Measurements from ENCODE around the gene RAMP3. TPM values are rescaled to one million over a fixed set of nuclear protein-coding genes. Genes with fewer than 3 reads are reported as not detected.

RAMP3 gene
- polyA plus RNA-seq, 3 donors = not detected

- no peak overlapping the region for H3K4me2 ChIP-seq (replicated peaks; ENCODE audit: extremely low read depth, low read length, poor library complexity, severe bottlenecking)
- H3K9me3 ChIP-seq (replicated peaks in 1 of 2; ENCODE audit: control insufficient read depth in 1 of 2, insufficient read depth in 1 of 2, low read length in 2 of 2) = no peaks in the 10 kb centered on the region
- Mint-ChIP-seq H3K27me3 (ENCODE audit: low read depth in 3 of 3) (peaks cover 2 to 13% (median 2%) of the 10 kb centered on the region in 3 donors), H3K9me3 (peaks cover 0 to 2% (median 0%) of the 10 kb centered on the region in 7 donors), H3K4me1 (peaks cover 28% of the 10 kb centered on the region), H3K36me3 (no peaks in the 10 kb centered on the region), H3K4me3 (no peak overlapping the region), H3K27ac (peak overlapping the region in 1 of 7 donors; percentile 4)
- H3K9ac ChIP-seq (ENCODE audit: insufficient read depth, low read length, poor library complexity, severe bottlenecking) = no peak overlapping the region
- H3K27me3 ChIP-seq (ENCODE audit: control insufficient read depth in 2 of 2, insufficient read depth in 2 of 2, low read length in 2 of 2) = no peaks in the 10 kb centered on the region
- H3K27ac ChIP-seq (ENCODE audit: low read depth in 1 of 2, low read length in 2 of 2) = no peak overlapping the region
- no peak overlapping the region for H3K4me3 ChIP-seq (replicated peaks in 1 of 3; ENCODE audit: low read depth in 2 of 3, low read length in 3 of 3)
- intact Hi-C loops (cut with micrococcal nuclease) = loop anchor here (5.0 to 10.0 kb wide), 4 partner anchors 138 to 540 kb away; partner anchors contain the start of genes DDX56 (in 1 of the 2), MYO1G (in 1 of the 2), PURB (in 1 of the 2) and TMED4 (in 1 of the 2)
- H2AFZ ChIP-seq (ENCODE audit: insufficient read depth, low read depth, low read length, poor library complexity, severe bottlenecking) = peak overlapping the region; percentile 19
- H3K36me3 ChIP-seq (replicated peaks in 1 of 2; ENCODE audit: control insufficient read depth in 1 of 2, insufficient read depth in 2 of 2, low read length in 2 of 2) = no peaks in the 10 kb centered on the region
- peaks cover 14% of the 10 kb centered on the region for H3K79me2 ChIP-seq (ENCODE audit: insufficient read depth, low read length)
- TF ChIP-seq, protein P1, sequence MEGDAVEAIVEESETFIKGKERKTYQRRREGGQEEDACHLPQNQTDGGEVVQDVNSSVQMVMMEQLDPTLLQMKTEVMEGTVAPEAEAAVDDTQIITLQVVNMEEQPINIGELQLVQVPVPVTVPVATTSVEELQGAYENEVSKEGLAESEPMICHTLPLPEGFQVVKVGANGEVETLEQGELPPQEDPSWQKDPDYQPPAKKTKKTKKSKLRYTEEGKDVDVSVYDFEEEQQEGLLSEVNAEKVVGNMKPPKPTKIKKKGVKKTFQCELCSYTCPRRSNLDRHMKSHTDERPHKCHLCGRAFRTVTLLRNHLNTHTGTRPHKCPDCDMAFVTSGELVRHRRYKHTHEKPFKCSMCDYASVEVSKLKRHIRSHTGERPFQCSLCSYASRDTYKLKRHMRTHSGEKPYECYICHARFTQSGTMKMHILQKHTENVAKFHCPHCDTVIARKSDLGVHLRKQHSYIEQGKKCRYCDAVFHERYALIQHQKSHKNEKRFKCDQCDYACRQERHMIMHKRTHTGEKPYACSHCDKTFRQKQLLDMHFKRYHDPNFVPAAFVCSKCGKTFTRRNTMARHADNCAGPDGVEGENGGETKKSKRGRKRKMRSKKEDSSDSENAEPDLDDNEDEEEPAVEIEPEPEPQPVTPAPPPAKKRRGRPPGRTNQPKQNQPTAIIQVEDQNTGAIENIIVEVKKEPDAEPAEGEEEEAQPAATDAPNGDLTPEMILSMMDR (IDR thresholded peaks at IDR 0.05) = no peak
- DNase-seq = no peak
- H3K4me1 ChIP-seq (ENCODE audit: control insufficient read depth in 1 of 2, insufficient read depth in 2 of 2, low read length in 2 of 2) = peaks cover 20 to 29% of the 10 kb centered on the region in 2 donors
- no peaks in the 10 kb centered on the region for H4K20me1 ChIP-seq (ENCODE audit: insufficient read depth, low read length)
Observed at GRCh38 chr7:45114926-45115325, 42.7 kb upstream of the RAMP3 start.

- H4K20me1 ChIP-seq (ENCODE audit: insufficient read depth, low read length) = no peaks in the 10 kb centered on the region
- no peaks in the 10 kb centered on the region for H3K36me3 ChIP-seq (replicated peaks in 1 of 2; ENCODE audit: control insufficient read depth in 1 of 2, insufficient read depth in 2 of 2, low read length in 2 of 2)
- intact Hi-C loops (cut with micrococcal nuclease) = loop anchor here in 1 of 2 donors (10.0 kb wide), 1 partner anchor 541 kb away; the partner anchor contains the start of gene DDX56
- peaks cover 18% of the 10 kb centered on the region for H3K4me1 Mint-ChIP-seq
- H3K9ac ChIP-seq (ENCODE audit: insufficient read depth, low read length, poor library complexity, severe bottlenecking) = no peak overlapping the region
- peaks cover 2 to 13% (median 3%) of the 10 kb centered on the region in 3 donors for H3K27me3 Mint-ChIP-seq (ENCODE audit: low read depth in 3 of 3)
- H3K4me2 ChIP-seq (replicated peaks; ENCODE audit: extremely low read depth, low read length, poor library complexity, severe bottlenecking) = no peak overlapping the region
- no peaks in the 10 kb centered on the region for H3K36me3 Mint-ChIP-seq
- no peak overlapping the region for H3K4me3 Mint-ChIP-seq
- 100% methylated on average over 1 of the region's 1 CpG for WGBS (ENCODE audit: insufficient coverage)
- no peak overlapping the region for H3K27ac ChIP-seq (ENCODE audit: low read depth in 1 of 2, low read length in 2 of 2)
- no peaks in the 10 kb centered on the region for H3K27me3 ChIP-seq (ENCODE audit: control insufficient read depth in 2 of 2, insufficient read depth in 2 of 2, low read length in 2 of 2)
- no peak overlapping the region for H2AFZ ChIP-seq (ENCODE audit: insufficient read depth, low read depth, low read length, poor library complexity, severe bottlenecking)
- peaks cover 9 to 18% of the 10 kb centered on the region in 2 donors for H3K4me1 ChIP-seq (ENCODE audit: control insufficient read depth in 1 of 2, insufficient read depth in 2 of 2, low read length in 2 of 2)
- no peak overlapping the region for H3K4me3 ChIP-seq (replicated peaks in 1 of 3; ENCODE audit: low read depth in 2 of 3, low read length in 3 of 3)
- peaks cover 0 to 4% (median 0%) of the 10 kb centered on the region in 7 donors for H3K9me3 Mint-ChIP-seq
- no peak overlapping the region for H3K27ac Mint-ChIP-seq
- no peaks in the 10 kb centered on the region for H3K9me3 ChIP-seq (replicated peaks in 1 of 2; ENCODE audit: control insufficient read depth in 1 of 2, insufficient read depth in 1 of 2, low read length in 2 of 2)
- TF ChIP-seq, protein P1 (IDR thresholded peaks at IDR 0.05) = no peak
- no peak for DNase-seq
- H3K79me2 ChIP-seq (ENCODE audit: insufficient read depth, low read length) = peaks cover 3% of the 10 kb centered on the region
Observed at GRCh38 chr7:45116048-45116447, 41.5 kb upstream of the RAMP3 start.
